Jurkat, Clone E6-1 (cell line): ENCODE measurements around the gene NUP210L.
"Not testable (repeated sequence)": the region's sequence is repeated elsewhere in the genome, so short reads cannot be mapped to it uniquely, and the experiment has no call there.

Experiments
- DNase-seq: peaks from one replicate; pipeline ENCODE4 v3.0.0-alpha.2; 2011; ENCODE audit warnings: low read depth, low spot score
- H3K4me3 ChIP-seq: 2 replicates; pipeline ENCODE4 v1.5.1; 2011; ENCODE audit warnings: mild to moderate bottlenecking, low read length, control low read depth, moderate library complexity

NUP210L gene

GRCh38 chr1:154012543-154012942 is 142.3 kb downstream of the NUP210L start:
- not testable (repeated sequence) for DNase-seq, H3K4me3 ChIP-seq

- no peak for DNase-seq
- H3K4me3 ChIP-seq = no peak overlapping the region
These were observed 142.7 kb downstream of the NUP210L start for GRCh38 chr1:154012129-154012528.

DNA sequence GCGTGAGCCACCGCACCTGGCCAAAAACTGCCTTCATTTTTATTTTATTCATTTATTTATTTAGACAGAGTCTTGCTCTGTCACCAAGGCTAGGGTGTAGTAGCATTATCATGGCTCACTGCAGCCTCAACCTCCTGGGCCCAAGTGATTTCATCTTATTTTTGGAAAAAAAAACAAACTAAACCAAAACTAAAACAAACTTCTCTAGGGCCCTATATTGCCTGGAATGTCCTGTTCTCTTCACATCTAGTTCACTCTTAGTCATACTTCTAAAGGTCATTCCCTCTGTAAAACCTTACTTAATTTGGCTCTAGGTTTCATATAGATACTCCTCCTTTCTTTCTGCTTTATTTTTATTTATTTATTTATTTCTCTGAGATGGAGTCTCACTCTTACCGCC is 148.7 kb downstream of the NUP210L start:
- H3K4me3 ChIP-seq = no peak overlapping the region
- no peak for DNase-seq

GRCh38 chr1:154000420-154000819 is 154.5 kb downstream of the NUP210L start:
- no peak for DNase-seq
- H3K4me3 ChIP-seq = no peak overlapping the region

GRCh38 chr1:153996882-153997281 is 158.0 kb downstream of the NUP210L start:
- H3K4me3 ChIP-seq, DNase-seq: not testable (repeated sequence)

DNA sequence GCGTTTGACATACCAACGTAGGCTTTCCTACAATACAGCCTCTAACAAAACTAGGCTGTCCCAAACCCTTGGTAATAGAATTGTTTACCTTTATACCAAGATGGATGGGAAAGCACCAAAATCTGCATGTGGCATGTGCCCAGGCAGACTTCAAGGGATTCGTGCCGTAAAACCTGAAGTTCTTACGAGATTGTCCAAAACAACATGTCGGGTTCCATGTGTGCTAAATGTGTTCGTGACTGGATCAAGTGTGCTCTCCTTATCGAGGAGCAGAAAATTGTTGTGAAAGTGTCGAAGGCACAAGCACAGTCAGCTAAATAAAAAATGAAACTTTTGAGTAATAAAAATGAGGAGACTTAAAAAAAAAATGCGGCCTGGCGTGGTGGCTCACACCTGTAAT is 159.2 kb downstream of the NUP210L start:
- DNase-seq = no peak
- H3K4me3 ChIP-seq = no peak overlapping the region

DNA sequence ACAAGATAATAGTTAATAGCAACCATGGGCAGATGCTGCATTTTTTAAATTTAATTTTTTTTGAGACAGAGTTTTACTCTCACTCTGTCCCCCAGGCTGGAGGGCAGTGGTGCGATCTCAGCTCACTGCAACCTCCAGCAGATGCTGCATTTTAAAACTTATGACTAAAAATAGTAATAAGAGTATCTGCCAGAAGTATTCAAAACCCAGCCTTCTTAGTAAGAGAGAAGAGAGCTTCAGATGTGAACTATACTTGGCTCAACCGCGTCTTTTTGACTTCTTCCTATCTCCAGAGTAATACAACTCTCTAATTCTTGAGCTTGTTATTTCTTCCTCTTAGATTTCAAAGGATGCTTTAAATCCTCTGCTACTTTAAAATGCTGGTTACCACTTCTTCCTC is 159.7 kb downstream of the NUP210L start:
- no peak overlapping the region for H3K4me3 ChIP-seq
- no peak for DNase-seq

DNA sequence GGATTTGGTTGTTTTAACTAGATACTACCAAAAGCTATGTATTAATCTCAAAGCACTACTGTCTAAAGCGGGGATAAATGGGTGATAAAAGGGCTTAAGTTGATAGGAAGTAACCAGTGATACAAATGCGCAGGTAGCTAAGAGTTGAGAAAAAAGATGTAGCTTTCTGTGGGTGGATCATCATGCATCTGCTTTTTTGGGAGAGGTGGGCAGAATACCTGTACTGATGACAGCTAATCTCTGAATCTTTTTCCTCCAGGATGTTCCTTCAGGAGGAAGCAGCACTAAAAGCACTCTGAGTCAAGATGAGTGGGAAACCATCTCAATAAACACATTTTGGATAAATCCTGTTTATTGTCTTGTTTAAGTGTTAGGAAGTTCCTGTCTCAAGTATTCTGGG is 163.1 kb downstream of the NUP210L start:
- peak overlapping the region; percentile 96 for H3K4me3 ChIP-seq

DNA sequence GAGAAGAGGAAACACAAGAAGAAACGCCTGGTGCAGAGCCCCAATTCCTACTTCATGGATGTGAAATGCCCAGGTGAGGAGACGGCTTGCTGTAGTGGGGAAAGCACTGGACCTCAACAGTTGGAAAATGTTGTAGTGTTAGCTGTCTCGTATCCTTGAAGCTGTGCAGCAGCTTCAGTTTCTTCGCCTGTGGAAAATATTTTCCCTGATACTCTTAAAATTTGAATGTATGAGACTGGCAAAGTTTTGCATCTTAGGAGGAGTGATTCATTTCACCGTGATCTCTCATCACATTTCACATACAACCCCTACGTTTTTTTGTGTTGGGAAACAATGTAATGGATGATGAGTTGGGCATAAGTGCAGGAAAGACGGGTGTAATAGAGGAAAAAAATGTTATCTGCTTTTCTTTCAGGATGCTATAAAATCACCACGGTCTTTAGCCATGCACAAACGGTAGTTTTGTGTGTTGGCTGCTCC is 163.7 kb downstream of the NUP210L start:
- H3K4me3 ChIP-seq = peak overlapping the region; percentile 96
- DNase-seq = no peak

More for the DNA sequence above, 163.1 kb downstream of the NUP210L start:
- no peak for DNase-seq

DNA sequence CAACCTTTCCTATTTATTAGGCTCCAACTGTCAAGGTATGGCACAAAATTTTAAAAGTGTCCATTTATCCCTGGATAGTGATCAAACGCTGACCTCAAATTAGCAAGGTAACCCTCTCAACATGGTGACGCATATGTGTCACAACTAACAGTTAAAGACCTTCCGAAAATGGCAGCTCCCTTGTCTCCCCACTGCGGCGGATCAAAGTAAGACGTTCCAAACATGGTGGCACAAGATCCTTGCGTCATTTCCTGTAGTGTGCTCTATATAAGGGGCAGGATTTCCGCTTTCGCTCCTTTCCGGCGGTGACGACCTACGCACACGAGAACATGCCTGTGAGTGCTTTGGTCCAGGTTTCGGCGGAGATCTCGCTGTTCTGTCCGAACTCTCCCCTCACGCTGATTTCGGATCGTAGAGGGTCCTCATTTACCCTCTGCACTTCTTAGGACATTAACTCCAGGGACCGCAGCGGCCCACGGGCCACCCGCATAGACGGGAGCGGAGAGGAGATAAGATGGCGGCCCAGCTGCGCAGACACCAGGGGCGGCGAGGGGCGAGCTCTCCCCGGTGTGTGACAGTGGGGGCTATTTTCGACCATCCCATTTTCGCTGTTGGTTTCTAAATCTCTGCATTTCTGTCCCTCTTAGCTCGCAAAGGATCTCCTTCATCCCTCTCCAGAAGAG is 164.3 kb downstream of the NUP210L start, which contains the start of gene RPS27:
RPS27 (plus strand) TSS at position 295 of the 683 bp plus-strand sequence; CDS start at position 330, 35 bp downstream.
- H3K4me3 ChIP-seq = peak within 1 kb of the TSS; percentile 96
- DNase-seq = peak; percentile 99

- DNase-seq = no peak
These were observed 167.3 kb downstream of the NUP210L start for GRCh38 chr1:153987621-153988020.

DNA sequence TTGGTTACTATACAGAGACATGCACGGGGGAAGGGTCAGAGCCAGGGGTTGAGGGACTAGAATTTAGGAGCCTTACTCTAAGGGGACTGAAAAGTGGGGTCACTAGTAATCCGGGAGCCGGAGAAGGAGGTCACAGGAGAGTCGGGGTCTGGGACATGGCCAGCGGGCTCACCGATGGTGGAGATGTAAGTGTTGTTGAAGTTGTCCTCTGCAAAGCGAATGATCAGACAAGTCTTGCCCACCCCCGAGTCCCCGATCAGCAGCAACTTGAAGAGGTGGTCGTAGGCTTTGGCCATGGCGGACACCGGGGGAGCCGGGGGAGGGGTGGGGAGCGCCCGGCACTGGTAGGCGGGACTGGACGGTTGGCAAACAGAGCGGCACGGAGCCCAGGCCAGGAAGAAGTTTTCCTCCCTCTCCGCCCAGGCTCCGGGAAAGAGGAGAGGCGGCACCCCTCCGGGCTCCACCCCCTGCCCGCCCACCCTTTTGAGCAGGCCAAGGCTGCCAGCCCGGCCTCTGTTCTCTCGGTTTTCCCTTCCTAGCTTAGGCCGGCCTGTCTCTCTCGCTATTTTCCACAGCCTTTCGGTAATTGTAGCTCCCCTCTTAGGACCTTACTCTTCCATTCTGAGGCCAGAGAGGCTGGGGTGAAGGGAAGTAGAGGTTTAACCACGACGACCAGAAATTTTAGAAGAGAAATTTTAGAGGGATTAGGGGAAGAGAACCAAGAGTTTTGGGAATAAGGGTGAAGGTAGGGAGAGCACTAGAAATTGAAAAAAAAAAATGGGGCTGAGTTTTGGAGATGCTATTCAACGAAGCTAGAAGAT is 168.7 kb downstream of the NUP210L start, which contains the start of gene RAB13:
RAB13 (minus strand) TSS at position 399 of the 821 bp plus-strand sequence; CDS start at position 296, 103 bp downstream.
- no peak for DNase-seq
- peak within 1 kb of the TSS; percentile 20 for H3K4me3 ChIP-seq

More at GRCh38 chr1:153987621-153988020, 167.3 kb downstream of the NUP210L start:
- no peak overlapping the region for H3K4me3 ChIP-seq

GRCh38 chr1:153985341-153985912 is 169.4 kb downstream of the NUP210L start:
- H3K4me3 ChIP-seq = no peak overlapping the region
- no peak for DNase-seq

DNA sequence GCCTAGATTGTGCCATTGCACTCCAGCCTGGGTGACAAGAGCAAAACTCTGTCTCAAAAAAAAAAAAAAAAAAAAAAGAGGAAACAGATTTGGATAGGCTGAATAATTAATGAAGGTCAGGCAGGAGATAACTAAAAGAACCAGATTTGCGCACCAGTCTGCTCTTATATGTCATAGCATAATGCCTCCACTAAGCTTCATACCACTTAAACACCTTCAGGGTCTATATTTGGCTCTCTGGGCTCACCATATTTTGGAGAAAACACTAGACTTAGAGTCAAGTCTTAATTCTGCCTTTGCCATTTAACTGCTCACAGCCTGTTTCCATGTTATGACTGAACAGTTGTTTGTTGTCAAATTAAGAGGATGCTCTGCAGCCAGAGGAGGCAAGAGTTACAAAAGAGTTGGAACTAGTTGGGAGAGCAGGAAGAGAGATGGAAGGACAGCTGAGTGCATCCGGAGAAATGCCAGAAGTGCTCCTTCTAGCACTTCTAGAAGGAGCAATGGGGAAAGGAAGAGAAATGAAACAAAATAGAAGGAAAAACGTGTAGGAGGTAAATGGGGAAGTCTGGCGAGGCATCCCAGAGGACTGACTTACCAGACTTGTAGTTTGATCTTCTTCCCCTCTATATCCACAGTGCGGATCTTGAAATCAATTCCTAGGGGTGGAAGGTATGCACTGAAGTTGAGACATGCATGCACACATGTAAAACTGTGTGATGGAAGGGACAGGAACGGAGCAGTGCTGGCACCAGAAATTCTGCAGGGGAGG is 170.6 kb downstream of the NUP210L start:
- no peak overlapping the region for H3K4me3 ChIP-seq
- DNase-seq = no peak

DNA sequence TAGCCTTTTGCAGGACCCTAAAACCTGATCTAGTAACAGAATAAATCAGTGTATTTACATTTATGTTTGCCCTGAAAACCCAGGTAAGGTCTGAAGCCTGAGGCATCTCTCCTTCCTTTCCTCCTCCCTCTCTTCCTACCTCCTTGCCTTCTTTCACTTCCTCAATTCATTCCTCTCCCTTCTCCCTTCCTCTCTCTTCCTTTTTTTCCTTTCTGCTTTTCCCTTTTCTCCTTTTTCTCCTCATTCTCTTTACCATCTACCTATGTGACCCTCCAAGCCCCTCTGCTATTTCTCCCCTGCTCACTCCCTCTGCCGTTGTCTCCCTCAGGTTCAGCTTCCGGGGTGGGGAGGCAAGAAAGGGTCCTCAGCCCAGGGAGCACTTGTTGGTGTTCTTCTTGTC is 173.1 kb downstream of the NUP210L start:
- not testable (repeated sequence) for H3K4me3 ChIP-seq, DNase-seq

DNA sequence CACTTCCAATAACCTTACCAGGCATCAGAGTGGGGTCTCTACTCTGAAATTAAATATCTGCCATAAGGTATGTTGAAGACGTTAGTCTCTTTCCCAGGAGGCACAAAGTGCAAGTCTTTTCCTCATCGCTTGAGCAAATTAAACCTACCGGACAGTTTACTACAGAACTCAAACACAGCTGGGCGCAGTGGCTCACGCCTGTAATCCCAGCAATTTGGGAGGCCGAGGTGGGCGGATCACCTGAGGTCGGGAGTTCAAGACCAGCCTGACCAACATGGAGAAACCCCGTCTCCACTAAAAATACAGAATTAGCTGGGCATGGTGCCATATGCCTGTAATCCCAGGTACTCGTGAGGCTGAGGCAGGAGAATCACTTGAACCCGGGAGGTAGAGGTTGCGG is 175.8 kb downstream of the NUP210L start:
- DNase-seq, H3K4me3 ChIP-seq: not testable (repeated sequence)

GRCh38 chr1:153978274-153978909 is 176.5 kb downstream of the NUP210L start:
- H3K4me3 ChIP-seq = peak overlapping the region; percentile 93
- DNase-seq = no peak
